H9 (cell line): ENCODE measurements around the gene MBD3L4. TPM values are rescaled to one million over a fixed set of nuclear protein-coding genes. Genes with fewer than 3 reads are reported as not detected.

Experiments used
- DNase-seq: peaks from one replicate; pipeline ENCODE4 v3.0.0-alpha.2; 2017
- H2AFZ ChIP-seq: one replicate; pipeline ENCODE4 v1.6.1; 2013; ENCODE audit warnings: mild to moderate bottlenecking, low read length, control low read depth, moderate library complexity
- H2AK5ac ChIP-seq: 2 replicates; pipeline ENCODE4 v1.6.1; 2013; ENCODE audit warnings: low read length, control low read depth, mixed read lengths; ENCODE audit not compliant: insufficient read length
- H2BK120ac ChIP-seq: one replicate; pipeline ENCODE4 v1.6.1; 2013; ENCODE audit warnings: low read depth, mild to moderate bottlenecking, low read length, control low read depth, inconsistent platforms; ENCODE audit not compliant: poor library complexity, severe bottlenecking
- H2BK12ac ChIP-seq: 2 replicates; pipeline ENCODE4 v1.6.1; 2013; ENCODE audit warnings: low read length, control low read depth, mixed read lengths, low read depth; ENCODE audit not compliant: insufficient read length
- H2BK15ac ChIP-seq: 2 replicates; pipeline ENCODE4 v1.6.1; 2013; ENCODE audit warnings: low read depth, low read length, control low read depth
- H2BK20ac ChIP-seq: one replicate; pipeline ENCODE4 v1.6.1; 2013; ENCODE audit warnings: low read depth, mild to moderate bottlenecking, low read length, control low read depth, inconsistent platforms; ENCODE audit not compliant: poor library complexity, severe bottlenecking
- H2BK5ac ChIP-seq: 2 replicates; pipeline ENCODE4 v1.6.1; 2013; ENCODE audit warnings: low read length, control low read depth, mixed read lengths; ENCODE audit not compliant: insufficient read length
- H3K14ac ChIP-seq: 2 replicates; pipeline ENCODE4 v1.6.1; 2013; ENCODE audit warnings: low read length, control low read depth; ENCODE audit not compliant: insufficient read depth
- H3K18ac ChIP-seq: 2 replicates; pipeline ENCODE4 v1.6.1; 2013; ENCODE audit warnings: low read depth, mild to moderate bottlenecking, mixed read lengths, low read length, control low read depth; ENCODE audit not compliant: insufficient read length
- H3K23ac ChIP-seq: 2 replicates; pipeline ENCODE4 v1.6.1; 2013; ENCODE audit warnings: low read length, control low read depth, mixed read lengths, low read depth; ENCODE audit not compliant: insufficient read length
- H3K23me2 ChIP-seq: 2 replicates; pipeline ENCODE4 v1.6.1; 2013; ENCODE audit warnings: low read depth, mild to moderate bottlenecking, mixed read lengths, low read length, control low read depth; ENCODE audit not compliant: insufficient read length, poor library complexity, severe bottlenecking
- H3K27ac ChIP-seq: 2 replicates; pipeline ENCODE4 v1.5.1; 2013; ENCODE audit warnings: low read length, control low read depth, mixed read lengths, low read depth; ENCODE audit not compliant: insufficient read length
- H3K27me3 ChIP-seq: 2 replicates; pipeline ENCODE4 v1.6.1; 2013; ENCODE audit warnings: low read length, control low read depth, inconsistent platforms; ENCODE audit not compliant: insufficient read depth
- H3K4ac ChIP-seq: 2 replicates; pipeline ENCODE4 v1.6.1; 2013; ENCODE audit warnings: low read depth, mild to moderate bottlenecking, control low read depth, inconsistent platforms, low read length, moderate library complexity
- H3K4me1 ChIP-seq: 2 replicates; pipeline ENCODE4 v1.6.1; 2013; ENCODE audit warnings: low read length, control low read depth, inconsistent platforms; ENCODE audit not compliant: insufficient read depth
- H3K4me2 ChIP-seq: 2 replicates; pipeline ENCODE4 v1.6.1; 2013; ENCODE audit warnings: low read length, control low read depth, mixed read lengths; ENCODE audit not compliant: insufficient read length, insufficient read depth
- H3K56ac ChIP-seq: 2 replicates; pipeline ENCODE4 v1.6.1; 2013; ENCODE audit warnings: low read depth, mild to moderate bottlenecking, mixed read lengths, low read length, control low read depth; ENCODE audit not compliant: insufficient read length
- H3K79me1 ChIP-seq: 2 replicates; pipeline ENCODE4 v1.6.1; 2013; ENCODE audit warnings: low read depth, mild to moderate bottlenecking, moderate library complexity, low read length, control low read depth, inconsistent platforms; ENCODE audit not compliant: insufficient read depth, poor library complexity, severe bottlenecking
- H3K79me2 ChIP-seq: 2 replicates; pipeline ENCODE4 v1.6.1; 2013; ENCODE audit warnings: low read length, control low read depth, inconsistent platforms; ENCODE audit not compliant: insufficient read depth
- H3K9ac ChIP-seq: 2 replicates; pipeline ENCODE4 v1.6.1; 2013; ENCODE audit warnings: low read length, control low read depth, mixed read lengths; ENCODE audit not compliant: insufficient read length; ENCODE audit errors: extremely low read depth
- H3K9me3 ChIP-seq: one replicate; pipeline ENCODE4 v1.6.1; 2013; ENCODE audit warnings: low read depth, low read length, inconsistent platforms; ENCODE audit not compliant: control insufficient read depth
- H3T11ph ChIP-seq: one replicate; pipeline ENCODE4 v1.6.1; 2013; ENCODE audit warnings: mild to moderate bottlenecking, low read length, control low read depth, inconsistent platforms
- H4K20me1 ChIP-seq: one replicate; pipeline ENCODE4 v1.6.1; 2013; ENCODE audit not compliant: control insufficient read depth, insufficient read length, insufficient read depth
- H4K5ac ChIP-seq: 2 replicates; pipeline ENCODE4 v1.6.1; 2013; ENCODE audit warnings: low read depth, mild to moderate bottlenecking, mixed read lengths, low read length, control low read depth; ENCODE audit not compliant: insufficient read length
- H4K8ac ChIP-seq: replicated peaks from 2 replicates; pipeline ENCODE4 v1.6.1; 2013; ENCODE audit warnings: low read length, control low read depth, mixed read lengths, low read depth; ENCODE audit not compliant: insufficient read length
- H4K91ac ChIP-seq: 2 replicates; pipeline ENCODE4 v1.6.1; 2013; ENCODE audit warnings: low read depth, mild to moderate bottlenecking, moderate library complexity, mixed read lengths, low read length, control low read depth; ENCODE audit not compliant: insufficient read length
- H3K27ac Mint-ChIP-seq, 3 experiments: 2 replicates in 2 of 3; 3 replicates in 1 of 3; pipeline ENCODE4 v1.8.0; 2020 to 2021; ENCODE audit warnings: mixed read lengths in 3 of 3, mild to moderate bottlenecking in 1 of 3, moderate library complexity in 1 of 3
- H3K27me3 Mint-ChIP-seq: 2 replicates; pipeline ENCODE4 v1.8.0; 2021; ENCODE audit warnings: low read depth, mild to moderate bottlenecking, moderate library complexity, mixed read lengths
- H3K36me3 Mint-ChIP-seq, 3 experiments: 2 replicates in 2 of 3; 3 replicates in 1 of 3; pipeline ENCODE4 v1.8.0; 2020 to 2021; ENCODE audit warnings: low read depth in 3 of 3, mixed read lengths in 3 of 3; ENCODE audit not compliant: insufficient read depth in 1 of 3
- H3K4me1 Mint-ChIP-seq, 2 experiments: 2 replicates each; pipeline ENCODE4 v1.8.0; 2020; ENCODE audit warnings: mixed read lengths in 2 of 2
- H3K4me3 Mint-ChIP-seq, 2 experiments: 2 replicates in 1 of 2; 3 replicates in 1 of 2; pipeline ENCODE4 v1.8.0; 2020 to 2021; ENCODE audit warnings: mild to moderate bottlenecking in 2 of 2, mixed read lengths in 2 of 2, moderate library complexity in 1 of 2
- H3K9me3 Mint-ChIP-seq, 2 experiments: 2 replicates in 1 of 2; 3 replicates in 1 of 2; pipeline ENCODE4 v1.8.0; 2020; ENCODE audit warnings: mild to moderate bottlenecking in 2 of 2, mixed read lengths in 2 of 2, moderate library complexity in 1 of 2
- WGBS: extraction: QIAGEN DNeasy Blood & Tissue Kit; methylation state at CpG from one replicate; pipeline ENCODE4 v1.1.7; 2013; ENCODE audit warnings: missing lambda C conversion rate, low lambda C conversion rate, mixed read lengths; ENCODE audit not compliant: insufficient read length; ENCODE audit errors: extremely low coverage; 5-methylcytosine and 5-hydroxymethylcytosine counted together
- total RNA-seq: library from RNA; stranded (reverse); gene quantifications from 2 replicates; pipeline ENCODE4 v1.2.1, GENCODE V29; 2021
- TF ChIP-seq, protein P1 (sequence below): fragments of 200-600 bp; sonication (generic); conservative IDR thresholded peaks from 3 replicates; pipeline ENCODE4 v1.8.0; 2021; ENCODE audit warnings: antibody characterized with exemption, mild to moderate bottlenecking

MBD3L4 gene
- total RNA-seq, 1 experiment from 2014 or later = not detected

GRCh38 chr19:7000816-7001215 lies 39.2 kb downstream of the MBD3L4 start:
- no peak overlapping the region for H4K8ac ChIP-seq

More at GRCh38 chr19:7000816-7001215, 39.2 kb downstream of the MBD3L4 start:
- TF ChIP-seq, protein P1, sequence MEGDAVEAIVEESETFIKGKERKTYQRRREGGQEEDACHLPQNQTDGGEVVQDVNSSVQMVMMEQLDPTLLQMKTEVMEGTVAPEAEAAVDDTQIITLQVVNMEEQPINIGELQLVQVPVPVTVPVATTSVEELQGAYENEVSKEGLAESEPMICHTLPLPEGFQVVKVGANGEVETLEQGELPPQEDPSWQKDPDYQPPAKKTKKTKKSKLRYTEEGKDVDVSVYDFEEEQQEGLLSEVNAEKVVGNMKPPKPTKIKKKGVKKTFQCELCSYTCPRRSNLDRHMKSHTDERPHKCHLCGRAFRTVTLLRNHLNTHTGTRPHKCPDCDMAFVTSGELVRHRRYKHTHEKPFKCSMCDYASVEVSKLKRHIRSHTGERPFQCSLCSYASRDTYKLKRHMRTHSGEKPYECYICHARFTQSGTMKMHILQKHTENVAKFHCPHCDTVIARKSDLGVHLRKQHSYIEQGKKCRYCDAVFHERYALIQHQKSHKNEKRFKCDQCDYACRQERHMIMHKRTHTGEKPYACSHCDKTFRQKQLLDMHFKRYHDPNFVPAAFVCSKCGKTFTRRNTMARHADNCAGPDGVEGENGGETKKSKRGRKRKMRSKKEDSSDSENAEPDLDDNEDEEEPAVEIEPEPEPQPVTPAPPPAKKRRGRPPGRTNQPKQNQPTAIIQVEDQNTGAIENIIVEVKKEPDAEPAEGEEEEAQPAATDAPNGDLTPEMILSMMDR = no peak
- DNase-seq = no peak
- no peaks in the 10 kb centered on the region for H3K4me1 Mint-ChIP-seq
- Histone ChIP-seq H3K4ac (no peak overlapping the region), H2AK5ac (no peak overlapping the region), H3K79me1 (no peaks in the 10 kb centered on the region), H3K14ac (no peak overlapping the region), H2BK15ac (no peak overlapping the region), H4K91ac (no peak overlapping the region), H4K20me1 (no peaks in the 10 kb centered on the region), H3K23ac (no peak overlapping the region), H2BK12ac (no peak overlapping the region), H2BK5ac (no peak overlapping the region), H4K5ac (no peak overlapping the region), H3K4me2 (no peak overlapping the region), H2BK20ac (no peak overlapping the region), H3K9ac (no peak overlapping the region), H3K27ac (no peak overlapping the region), H3K27me3 (no peaks in the 10 kb centered on the region), H3T11ph (no peak overlapping the region), H2BK120ac (no peak overlapping the region), H3K23me2 (no peaks in the 10 kb centered on the region), H2AFZ (no peak overlapping the region), H3K56ac (no peak overlapping the region), H3K4me1 (no peaks in the 10 kb centered on the region), H3K18ac (no peak overlapping the region), H3K79me2 (no peaks in the 10 kb centered on the region), H3K9me3 (peaks cover 55% of the 10 kb centered on the region)
- WGBS = no CpG with 5 or more reads among the region's 1 CpG
- H3K27me3 Mint-ChIP-seq = no peaks in the 10 kb centered on the region; the same call in 1 of the 2 replicates
- peaks cover 2 to 32% (median 5%) of the 10 kb centered on the region in 3 experiments; a peak in 4 of 7 replicates for H3K36me3 Mint-ChIP-seq
- H3K9me3 Mint-ChIP-seq = peaks cover 78 to 88% of the 10 kb centered on the region in 2 experiments
- no peak overlapping the region for H3K27ac Mint-ChIP-seq
- no peak overlapping the region for H3K4me3 Mint-ChIP-seq
